Hepatic stellate cell (primary cell): Measurements from ENCODE around the gene CALCOCO1.
"Not testable (repeated sequence)": the region's sequence is repeated elsewhere in the genome, so short reads cannot be mapped to it uniquely, and the experiment has no call there.

ENCODE experiments used
- DNase-seq: peaks from one replicate; pipeline ENCODE4 v3.0.0; 2011; ENCODE audit warnings: low spot score

CALCOCO1 gene, protein sequence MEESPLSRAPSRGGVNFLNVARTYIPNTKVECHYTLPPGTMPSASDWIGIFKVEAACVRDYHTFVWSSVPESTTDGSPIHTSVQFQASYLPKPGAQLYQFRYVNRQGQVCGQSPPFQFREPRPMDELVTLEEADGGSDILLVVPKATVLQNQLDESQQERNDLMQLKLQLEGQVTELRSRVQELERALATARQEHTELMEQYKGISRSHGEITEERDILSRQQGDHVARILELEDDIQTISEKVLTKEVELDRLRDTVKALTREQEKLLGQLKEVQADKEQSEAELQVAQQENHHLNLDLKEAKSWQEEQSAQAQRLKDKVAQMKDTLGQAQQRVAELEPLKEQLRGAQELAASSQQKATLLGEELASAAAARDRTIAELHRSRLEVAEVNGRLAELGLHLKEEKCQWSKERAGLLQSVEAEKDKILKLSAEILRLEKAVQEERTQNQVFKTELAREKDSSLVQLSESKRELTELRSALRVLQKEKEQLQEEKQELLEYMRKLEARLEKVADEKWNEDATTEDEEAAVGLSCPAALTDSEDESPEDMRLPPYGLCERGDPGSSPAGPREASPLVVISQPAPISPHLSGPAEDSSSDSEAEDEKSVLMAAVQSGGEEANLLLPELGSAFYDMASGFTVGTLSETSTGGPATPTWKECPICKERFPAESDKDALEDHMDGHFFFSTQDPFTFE

DNA sequence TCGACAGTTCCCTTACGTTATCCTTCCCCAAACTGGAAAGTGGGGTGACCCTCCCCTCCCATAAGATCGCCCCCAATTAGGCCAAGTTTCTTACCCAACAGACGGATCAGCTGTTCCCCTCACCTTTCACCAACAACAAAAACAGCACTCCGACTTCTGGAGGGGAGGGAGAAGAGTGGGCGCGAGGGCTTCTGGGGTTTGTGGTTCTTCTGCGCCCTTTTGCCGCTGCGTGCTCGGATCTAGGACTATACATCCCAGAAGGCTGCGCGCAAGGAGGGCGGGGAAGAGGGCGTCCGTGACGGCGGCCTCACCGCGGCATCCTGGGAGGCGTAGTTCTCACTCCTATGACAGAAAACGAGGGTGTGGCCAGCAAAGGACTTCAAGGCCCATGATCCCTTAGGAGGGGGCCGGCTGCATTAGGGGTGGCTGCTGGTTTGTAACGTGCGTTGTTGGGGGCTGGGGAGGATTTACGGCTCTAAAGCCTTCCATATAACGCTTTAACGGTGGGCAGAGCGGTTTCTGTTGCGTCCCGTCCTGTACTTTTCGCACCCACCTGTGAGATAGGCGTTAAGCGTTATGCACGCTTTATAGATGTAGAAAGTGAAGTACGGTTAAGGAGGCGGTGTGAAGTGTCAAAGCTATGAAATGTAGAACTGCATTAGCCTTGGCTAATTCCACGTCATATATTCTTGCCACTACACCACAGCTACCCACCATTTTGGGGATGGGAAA lies at the start of gene CALCOCO1:
Gene CALCOCO1, minus strand, starts transcription at position 143 of the 732 bp plus-strand sequence. CDS start 2,210 bp downstream, outside the sequence.
- DNase-seq: peak; percentile 97

DNA sequence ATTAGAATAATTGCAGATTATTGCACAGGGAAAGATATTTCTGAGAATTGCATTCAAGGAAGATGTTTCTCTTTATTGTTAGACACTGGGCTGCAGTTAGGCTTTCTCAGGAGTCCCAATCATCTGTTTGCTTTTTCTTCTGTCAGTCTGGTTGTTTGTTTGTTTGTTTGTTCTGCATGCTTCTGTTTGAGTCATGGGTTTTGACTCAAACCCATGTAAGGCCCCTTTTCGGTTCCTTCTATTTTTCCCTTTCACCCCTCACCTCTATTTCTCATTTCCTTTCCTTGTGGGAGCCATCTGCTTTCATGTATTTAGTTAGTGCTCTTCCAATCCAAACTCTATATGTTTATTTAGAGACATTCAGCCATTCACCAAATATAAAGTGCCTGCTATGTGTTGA lies 49.6 kb upstream of the CALCOCO1 start:
- DNase-seq: no peak

DNA sequence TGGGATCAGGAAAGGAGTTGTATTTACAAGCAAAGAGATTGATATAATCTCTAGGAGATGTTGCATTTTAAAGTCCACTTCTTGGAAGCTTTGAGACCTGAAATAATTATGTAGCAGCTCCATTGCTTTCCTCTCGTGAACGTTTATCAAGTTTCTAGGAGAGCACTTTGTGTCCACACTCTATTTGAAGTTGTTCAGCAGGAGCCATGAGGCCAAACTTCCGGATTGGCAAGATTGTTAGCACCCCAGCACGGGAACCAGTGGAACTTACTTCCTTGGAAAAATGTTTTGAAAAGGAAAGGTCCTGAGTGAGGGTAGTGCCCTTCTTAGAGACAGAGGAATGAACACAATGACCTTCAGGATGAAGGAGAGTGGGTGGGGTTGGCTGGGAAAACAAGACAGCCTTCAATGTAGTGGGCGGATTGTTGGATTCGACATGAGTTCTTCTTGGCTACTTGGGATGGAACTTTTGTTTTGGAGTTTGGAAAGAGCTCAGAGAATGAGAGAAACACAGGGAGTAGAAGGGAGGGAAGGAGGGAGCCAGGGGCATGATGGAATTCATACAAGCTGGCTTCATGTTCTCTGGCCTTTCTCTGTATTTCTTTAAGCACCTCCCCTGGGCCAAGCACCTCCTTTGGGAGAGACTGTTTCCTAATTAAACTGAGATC lies 48.4 kb upstream of the CALCOCO1 start:
- DNase-seq: no peak

DNA sequence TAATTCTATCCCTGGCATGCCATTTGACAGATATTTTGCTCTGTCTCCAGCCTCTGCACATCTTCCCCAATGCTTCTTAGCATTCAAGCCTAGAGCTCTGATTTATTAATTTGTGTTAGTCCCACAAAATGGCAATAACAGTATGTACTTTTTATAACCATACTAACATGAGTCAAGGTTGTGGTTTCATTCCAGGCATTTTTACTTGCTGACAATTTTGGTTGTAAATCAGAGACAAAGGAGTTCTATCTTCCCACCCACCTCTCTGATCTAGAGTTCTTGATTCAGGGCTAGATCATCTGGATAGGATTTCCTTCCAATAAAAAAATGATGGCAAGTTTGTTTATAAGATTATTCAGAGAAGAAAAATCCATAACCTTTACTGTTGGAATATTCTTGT lies 43.0 kb upstream of the CALCOCO1 start:
- peak; percentile 65 for DNase-seq

DNA sequence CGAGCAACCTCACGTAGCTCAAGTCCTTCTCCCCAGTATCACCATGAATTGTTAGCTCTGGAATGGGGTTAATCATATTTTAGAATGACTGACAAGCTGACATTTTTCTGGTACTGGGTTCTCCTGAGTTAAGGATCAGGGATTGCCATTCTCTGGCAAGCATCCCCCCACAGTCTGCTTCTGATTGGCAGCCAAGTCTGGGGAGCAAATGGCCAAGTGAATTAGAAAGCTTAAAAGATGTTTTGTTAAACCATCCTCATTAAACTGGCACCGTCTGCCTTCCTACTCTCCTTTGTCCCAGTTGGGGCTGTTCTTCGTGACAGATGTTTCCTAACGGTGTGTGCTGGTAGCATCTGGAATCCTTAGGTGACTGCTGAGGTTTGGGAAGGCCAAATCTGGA lies 41.7 kb upstream of the CALCOCO1 start:
- no peak for DNase-seq

DNA sequence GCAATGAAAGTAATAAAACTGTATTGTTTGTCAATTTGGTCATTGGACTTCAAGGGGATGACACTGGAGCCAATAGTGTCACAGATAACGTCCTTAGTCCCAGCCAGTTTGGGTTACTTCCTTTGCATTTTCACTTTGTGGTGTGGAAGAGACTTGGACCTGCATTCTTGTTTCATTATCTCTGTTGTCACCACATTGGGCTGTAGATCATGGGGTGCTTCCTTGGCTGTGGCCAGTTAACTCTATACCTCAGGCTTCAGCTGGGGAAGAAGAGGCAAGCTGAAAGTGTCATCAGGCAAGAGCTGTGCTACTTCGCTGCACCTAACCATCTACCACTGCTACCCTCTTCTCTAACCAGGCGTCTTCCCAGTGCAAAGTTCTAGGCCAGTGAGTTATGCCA lies 39.6 kb upstream of the CALCOCO1 start:
- DNase-seq: no peak

DNA sequence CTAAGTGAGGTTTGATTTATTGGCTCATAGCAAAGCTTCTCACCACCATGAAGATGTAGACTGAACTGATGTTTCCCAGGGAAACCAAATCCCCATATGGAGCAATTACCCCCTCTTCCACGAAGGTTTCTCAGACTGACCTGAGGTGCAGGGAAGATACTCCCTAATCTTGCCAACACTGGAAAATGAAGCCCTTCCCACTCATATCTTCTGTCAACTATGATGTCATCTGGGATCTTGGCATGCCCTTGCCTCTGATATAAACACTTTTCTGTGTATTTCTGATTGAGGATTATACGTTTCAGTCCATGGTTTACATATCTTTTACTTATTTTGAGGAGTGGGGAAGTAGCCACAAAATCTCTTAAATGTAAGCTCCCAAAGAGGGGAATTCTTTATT lies 38.6 kb upstream of the CALCOCO1 start:
- no peak for DNase-seq

DNA sequence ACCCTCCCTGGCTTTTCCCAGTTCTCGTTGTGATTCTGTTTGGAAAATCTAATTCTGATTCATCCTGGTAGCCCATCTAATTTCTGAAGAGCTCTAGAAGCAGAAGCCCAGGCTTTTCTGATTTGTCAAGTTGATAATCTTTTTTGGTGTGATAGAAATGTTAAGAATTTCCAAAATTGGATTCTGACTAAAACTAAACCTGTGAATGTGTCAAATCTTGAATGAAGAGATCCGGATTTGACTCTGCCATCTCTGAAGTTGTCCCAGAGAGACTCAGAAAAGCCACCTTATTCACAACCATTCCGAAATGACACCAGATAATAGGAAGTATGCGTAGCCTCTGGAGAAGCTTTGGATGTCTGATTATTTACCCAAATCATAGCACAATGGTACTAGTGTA lies 37.4 kb upstream of the CALCOCO1 start:
- no peak for DNase-seq

DNA sequence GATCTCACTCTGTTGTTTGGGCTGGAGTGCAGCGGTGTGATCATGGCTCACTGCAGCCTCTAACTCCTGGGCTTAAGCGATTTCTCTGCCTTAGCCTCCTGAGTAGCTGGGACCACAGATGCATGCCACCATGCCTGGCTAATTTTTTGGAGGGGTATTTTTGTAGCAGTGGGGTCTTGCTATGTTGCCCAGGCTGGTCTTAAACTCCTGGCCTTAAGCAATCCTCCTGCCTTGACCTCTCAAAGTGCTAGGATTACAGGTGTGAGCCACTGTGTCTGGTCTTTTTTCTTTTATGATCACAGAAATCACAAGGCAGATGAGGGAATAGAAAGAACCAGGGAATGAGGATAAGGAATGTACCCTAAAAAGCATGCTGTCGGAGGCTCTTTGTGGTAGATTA lies 35.5 kb upstream of the CALCOCO1 start:
- not testable (repeated sequence) for DNase-seq

DNA sequence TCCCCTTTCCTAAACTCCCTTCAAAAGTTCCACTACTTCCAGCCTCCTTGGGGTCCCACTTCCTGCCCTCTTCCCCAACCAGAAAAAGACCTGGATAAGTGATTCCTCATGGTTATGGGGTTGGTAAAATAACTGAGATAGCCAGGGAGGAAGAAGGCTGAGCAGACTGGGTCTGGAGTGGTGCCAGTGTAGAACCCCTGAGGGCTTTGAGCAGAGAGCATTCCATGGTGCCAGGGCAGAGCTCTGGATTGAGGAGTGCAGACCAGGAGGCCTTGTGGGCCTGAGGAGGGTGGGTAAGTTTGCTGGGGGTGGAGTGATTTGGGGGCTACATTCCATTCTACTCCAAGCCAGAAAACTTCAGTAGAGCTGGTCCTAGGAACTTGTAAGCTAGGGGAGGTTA lies 34.1 kb upstream of the CALCOCO1 start:
- no peak for DNase-seq

DNA sequence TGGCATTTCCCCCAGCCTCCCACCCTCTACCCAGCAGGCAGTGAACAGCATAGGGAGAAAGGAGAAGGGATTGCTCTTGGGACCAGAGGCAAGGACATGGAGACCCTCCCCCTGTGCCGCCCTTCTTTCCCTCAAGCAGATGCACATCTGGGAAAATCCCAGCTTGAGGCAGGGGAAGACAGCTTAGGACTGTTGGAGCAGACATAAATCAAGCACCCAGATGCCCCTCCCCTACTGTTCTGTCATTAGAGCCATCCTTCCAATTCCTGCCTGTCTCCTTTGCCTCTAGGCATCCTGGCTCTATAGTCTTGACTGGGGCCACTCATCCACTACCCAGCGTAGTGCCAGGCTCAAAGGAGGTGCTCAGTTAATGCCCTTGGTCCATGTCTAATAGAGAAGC lies 32.0 kb upstream of the CALCOCO1 start:
- no peak for DNase-seq

DNA sequence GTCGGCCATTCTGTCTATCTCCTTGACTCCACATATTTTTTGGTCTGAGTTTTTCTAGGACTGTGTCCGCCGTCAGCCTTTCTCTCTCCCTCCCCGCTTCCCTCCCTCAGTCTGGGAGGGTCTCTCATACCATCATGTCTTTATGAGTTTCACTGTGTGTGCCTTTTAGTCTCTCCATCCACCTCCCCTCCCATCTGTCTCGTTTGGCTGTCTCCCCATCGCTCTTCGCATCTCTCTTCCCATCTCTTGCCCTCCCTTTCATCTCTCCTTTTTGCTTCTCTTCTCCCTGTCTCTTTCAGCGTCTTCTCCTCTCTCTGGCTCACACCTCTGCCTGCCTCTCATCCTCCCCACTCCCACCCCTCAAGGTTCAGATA lies 31.5 kb upstream of the CALCOCO1 start:
- DNase-seq: no peak

DNA sequence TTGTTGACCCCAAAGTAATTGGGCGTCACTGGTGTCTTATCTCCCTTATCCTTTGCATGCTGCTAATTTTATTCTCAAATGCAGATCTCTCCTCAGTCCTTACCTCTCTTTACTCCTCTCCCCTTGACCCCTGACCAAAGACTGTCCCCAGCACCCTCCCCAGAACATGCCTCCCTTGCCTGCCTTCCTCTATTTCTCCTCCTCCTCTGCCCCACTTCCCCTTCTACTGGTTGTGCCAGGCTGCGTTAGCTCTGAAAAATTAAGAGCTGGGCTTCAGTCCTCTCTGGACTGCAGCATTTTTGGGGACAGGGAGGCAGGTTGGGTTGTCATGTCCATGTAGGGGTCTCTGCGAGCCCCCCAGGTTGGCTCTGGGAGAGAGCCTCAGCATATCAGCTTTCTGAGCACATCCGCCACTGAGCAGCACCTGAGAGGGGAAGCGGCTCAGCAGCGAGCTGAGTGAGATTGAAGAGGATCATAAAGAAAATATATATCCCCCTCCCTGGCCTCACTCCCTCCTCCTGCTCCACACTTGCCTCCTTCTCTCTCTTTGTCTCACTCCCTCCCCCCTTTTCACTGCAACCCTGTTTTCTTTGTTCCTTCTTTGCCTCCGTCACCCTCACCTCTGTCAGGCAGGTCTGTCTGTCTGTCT lies 31.0 kb upstream of the CALCOCO1 start:
- DNase-seq: no peak

DNA sequence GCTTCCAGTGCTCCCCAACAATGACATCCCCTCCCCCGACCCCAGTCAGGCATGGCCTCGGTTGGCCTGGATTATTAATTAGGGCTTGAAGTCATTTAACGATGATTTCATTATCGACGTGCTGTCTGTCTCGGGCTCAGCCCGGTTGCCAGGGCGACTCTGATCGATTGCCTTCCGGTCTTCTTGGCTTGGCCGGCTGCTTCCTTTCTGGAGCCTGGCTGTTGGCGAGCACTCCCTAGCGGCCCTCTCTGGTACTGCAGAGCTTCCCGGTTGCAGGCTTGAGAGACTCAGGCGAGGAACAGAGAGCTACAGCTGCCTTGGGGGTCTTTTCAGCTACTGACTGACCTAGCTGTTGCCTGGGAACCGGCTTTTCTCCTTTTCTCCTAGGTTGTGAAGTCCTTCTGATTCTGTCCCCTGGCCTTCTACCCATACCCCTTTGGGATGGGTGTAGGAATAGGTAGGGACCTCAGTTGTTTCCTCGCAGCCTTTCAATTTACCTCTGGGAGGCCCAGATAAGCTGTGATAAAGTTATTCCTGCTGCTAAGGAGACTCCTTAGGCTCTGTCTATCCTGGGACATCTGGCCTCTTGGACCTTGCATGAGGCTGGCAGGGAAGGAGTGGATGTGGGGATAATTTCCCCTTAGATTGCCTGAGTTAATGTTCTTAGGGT lies 30.0 kb upstream of the CALCOCO1 start:
- peak; percentile 82 for DNase-seq

DNA sequence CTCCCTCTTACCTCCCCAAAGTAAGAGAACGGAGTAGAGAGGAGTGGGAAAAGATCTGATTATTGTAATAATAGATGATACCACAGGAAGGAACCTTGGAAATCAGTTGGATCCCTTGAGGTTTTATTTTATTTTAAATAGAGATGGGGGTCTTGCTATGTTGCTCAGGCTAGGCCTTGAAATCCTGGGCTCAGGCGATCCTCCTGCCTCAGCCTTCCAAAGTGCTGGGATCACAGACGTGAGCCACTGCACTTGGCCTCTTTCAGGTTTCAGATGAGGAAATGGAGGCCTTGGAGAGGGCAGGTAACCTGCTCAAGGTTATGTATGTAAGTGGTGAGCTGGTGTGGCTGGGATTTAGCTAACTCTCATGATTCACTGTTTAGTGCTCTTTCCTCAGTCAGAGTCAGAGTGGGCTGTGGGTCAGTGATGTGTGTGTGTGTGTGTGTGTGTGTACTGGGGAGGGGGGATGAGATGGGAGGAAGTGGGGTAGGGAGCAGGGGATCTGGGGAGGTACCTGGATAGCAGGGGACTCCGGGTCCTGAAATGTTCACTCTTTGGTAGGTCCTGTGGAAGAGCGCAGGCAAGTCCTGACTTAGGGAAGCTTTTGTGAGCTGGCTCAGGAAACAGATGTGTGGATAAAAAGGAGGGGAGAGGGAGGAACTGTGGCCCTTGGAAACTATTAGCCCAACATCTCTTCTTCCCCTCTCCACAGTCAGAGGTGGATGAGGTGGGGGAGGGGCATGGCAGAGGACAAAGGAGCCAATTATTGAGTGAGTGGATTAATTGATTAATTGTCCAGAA lies 29.2 kb upstream of the CALCOCO1 start:
- no peak for DNase-seq

DNA sequence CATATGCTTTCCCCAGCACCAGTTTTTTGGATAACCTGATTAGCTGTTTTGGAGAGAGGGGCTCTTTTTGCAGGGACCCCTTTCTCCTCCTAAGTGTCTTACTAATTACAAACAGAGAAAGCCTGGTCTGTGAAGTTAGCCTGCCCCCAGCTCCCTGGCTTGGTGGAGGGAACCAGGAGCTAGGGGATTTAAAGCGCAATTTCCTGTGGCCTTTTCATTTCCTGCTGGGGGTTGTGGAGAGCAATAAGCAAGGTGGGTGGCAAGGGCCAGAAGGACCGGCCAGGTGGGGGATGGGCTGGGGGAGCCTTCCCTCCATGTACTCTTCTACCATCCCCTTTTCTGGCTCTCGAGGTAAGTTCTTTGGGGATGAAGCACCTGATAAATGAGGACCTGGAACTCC lies 28.6 kb upstream of the CALCOCO1 start:
- no peak for DNase-seq

DNA sequence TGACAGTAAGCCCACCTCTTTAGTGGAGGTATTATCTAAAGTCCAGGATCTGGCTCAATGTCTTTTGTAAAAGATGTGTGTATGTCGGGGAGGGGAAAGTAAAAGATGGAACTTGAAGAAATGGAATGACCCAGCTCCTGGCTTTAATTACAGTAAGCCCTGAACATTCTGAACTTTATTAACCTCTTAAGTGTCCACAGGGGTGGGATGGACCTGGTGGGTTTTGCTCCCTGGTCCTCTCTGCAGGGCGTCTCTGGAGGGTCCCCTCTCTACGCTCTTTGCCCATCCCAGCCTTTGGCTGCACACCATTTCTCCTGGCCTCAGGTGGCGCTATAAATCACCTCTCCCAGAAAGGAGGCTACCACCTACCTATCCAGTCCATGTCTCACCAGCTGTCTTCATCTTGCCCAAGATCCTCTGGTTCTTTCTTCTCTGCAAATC lies 28.2 kb upstream of the CALCOCO1 start:
- DNase-seq: no peak

DNA sequence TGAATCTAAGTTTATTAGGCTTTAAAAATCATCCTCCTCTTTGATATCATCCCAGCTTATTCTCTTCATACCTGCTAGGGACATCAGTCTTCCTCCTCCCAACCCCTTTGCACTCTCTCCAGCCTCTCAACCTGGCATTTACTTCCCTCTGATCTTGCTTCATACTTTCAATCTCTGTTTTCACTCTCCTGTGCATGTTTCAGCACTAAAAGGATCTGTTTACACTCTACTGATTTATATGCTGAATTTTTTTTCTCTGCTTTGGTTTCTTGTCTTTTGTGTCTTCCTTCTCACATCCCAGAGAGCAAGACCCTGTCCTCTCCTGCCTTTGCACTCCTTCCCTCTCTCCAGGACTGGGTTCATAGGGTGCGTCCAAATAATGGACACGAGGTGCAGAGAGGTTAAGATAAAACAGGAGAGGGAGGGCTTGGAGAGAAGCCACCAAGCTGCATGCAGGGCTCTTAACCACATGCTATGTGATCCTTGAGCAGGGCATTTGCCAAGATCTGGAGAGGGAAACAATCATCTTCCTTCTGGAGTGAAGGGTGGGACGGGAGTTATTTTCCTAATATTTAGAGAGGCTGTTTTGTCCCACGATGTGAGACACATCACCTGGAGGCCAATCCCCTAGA lies 27.5 kb upstream of the CALCOCO1 start:
- DNase-seq: no peak

DNA sequence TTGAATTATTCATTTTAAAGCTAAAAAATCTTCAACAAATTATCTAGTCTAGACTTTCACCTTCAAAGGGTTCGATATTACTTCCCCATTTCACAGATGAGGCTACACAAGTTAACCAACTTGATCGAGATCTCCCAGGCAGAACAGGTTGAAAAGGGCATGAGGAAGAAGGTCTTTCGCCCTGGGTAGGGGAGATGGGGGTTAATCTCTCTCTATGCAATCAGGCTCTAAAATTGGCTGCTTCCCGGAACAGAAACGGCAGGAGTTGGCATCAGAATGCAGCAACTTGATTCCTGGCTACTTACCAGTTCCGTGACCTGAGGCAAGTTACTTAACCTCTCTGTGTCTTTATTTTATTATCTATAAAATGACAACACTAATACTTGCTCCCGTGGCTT lies 26.9 kb upstream of the CALCOCO1 start:
- no peak for DNase-seq

DNA sequence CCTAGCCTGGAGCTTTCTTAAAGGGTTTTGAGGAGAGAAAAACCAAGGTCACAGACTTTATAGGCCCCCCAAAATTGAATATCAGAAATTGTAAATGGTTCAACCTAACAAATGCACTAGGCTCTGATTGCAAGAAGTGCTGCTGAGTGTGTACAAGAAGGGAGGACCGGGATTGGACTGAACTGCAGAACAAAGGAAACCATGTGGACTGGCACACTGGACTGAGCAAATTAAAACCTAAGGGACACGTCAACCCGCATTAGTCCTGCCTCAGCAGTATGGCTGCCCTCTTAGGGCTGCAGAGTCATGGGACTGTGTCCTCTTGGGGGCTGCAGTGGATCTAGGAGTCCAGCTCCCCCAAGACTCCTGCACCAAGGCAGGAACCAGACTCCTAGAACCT lies 25.4 kb upstream of the CALCOCO1 start:
- DNase-seq: no peak
